HEK293 (cell line): ENCODE results near the gene ACTR3.

Experiments
- CTCF ChIA-PET: fragments of 350-600 bp; formaldehyde crosslinking; extraction: SDS; loops from one replicate; lab custom pipeline; 2021; ENCODE audit warnings: antibody characterized with exemption; lab: Yijun Ruan, JAX
- POLR2A ChIA-PET: fragments of 300-600 bp; formaldehyde crosslinking; extraction: SDS; loops from one replicate; lab custom pipeline; 2020; ENCODE audit warnings: antibody characterized with exemption, inconsistent platforms; lab: Yijun Ruan, JAX
- H3K27ac ChIP-seq: fragments of 200-500 bp; sonication (Bioruptor generic); 2 replicates; pipeline ENCODE4 v1.5.1; 2014; ENCODE audit warnings: low read depth, low read length, control low read depth, inconsistent platforms; ENCODE audit errors: extremely low read depth
- H3K36me3 ChIP-seq, 2 experiments: fragments of 200-500 bp in 1 of 2; sonication (Bioruptor generic) in 1 of 2; 1 replicate in 1 of 2; 2 replicates in 1 of 2; pipeline ENCODE4 v1.5.1; 2014 to 2017; ENCODE audit warnings: inconsistent platforms in 2 of 2, low read length in 2 of 2; ENCODE audit not compliant: control insufficient read depth in 2 of 2, insufficient read depth in 1 of 2
- H3K4me1 ChIP-seq: fragments of 200-500 bp; sonication (Bioruptor generic); 2 replicates; pipeline ENCODE4 v1.5.1; 2014; ENCODE audit warnings: mild to moderate bottlenecking, low read length, inconsistent platforms; ENCODE audit not compliant: control insufficient read depth, insufficient read depth
- H3K4me3 ChIP-seq: 2 replicates; pipeline ENCODE4 v1.5.1; 2011; ENCODE audit warnings: low read depth, mild to moderate bottlenecking, control low read depth, low read length, moderate library complexity
- H3K9me3 ChIP-seq: fragments of 200-500 bp; sonication (Bioruptor generic); 2 replicates; pipeline ENCODE4 v1.5.1; 2014; ENCODE audit warnings: low read depth, low read length, inconsistent platforms; ENCODE audit not compliant: control insufficient read depth, insufficient read depth
- ATF2 ChIP-seq: fragments of 450-650 bp; formaldehyde crosslinking; IDR thresholded peaks from 2 replicates; pipeline ENCODE4 v1.5.1; 2016; ENCODE audit warnings: missing biosample characterization, missing genetic modification characterization, low read depth
- BCL11B ChIP-seq: fragments of 450-650 bp; formaldehyde crosslinking; IDR thresholded peaks from 2 replicates; pipeline ENCODE4 v1.5.1; 2016; ENCODE audit warnings: low read depth, missing biosample characterization, missing genetic modification characterization
- EGR2 ChIP-seq: fragments of 450-650 bp; formaldehyde crosslinking; IDR thresholded peaks from 2 replicates; pipeline ENCODE4 v1.5.1; 2016; ENCODE audit warnings: low read depth, missing biosample characterization, missing genetic modification characterization
- GLI4 ChIP-seq: fragments of 450-650 bp; formaldehyde crosslinking; IDR thresholded peaks from 2 replicates; pipeline ENCODE4 v1.5.1; 2016; ENCODE audit warnings: missing biosample characterization, missing genetic modification characterization
- GLIS1 ChIP-seq: fragments of 450-650 bp; formaldehyde crosslinking; IDR thresholded peaks from 2 replicates; pipeline ENCODE4 v1.5.1; 2016; ENCODE audit warnings: missing biosample characterization, missing genetic modification characterization
- PRDM4 ChIP-seq: fragments of 450-650 bp; formaldehyde crosslinking; IDR thresholded peaks from 2 replicates; pipeline ENCODE4 v1.5.1; 2017; ENCODE audit warnings: missing biosample characterization, missing genetic modification characterization
- ZFP69B ChIP-seq: fragments of 450-650 bp; formaldehyde crosslinking; IDR thresholded peaks from 2 replicates; pipeline ENCODE4 v1.5.1; 2016; ENCODE audit warnings: missing biosample characterization, missing genetic modification characterization
- ZNF112 ChIP-seq: fragments of 450-650 bp; formaldehyde crosslinking; IDR thresholded peaks from 2 replicates; pipeline ENCODE4 v1.5.0; 2017; ENCODE audit warnings: missing biosample characterization, missing genetic modification characterization
- ZNF155 ChIP-seq: fragments of 450-650 bp; formaldehyde crosslinking; IDR thresholded peaks from 2 replicates; pipeline ENCODE4 v1.5.1; 2016; ENCODE audit warnings: missing biosample characterization, missing genetic modification characterization
- ZNF169 ChIP-seq: fragments of 450-650 bp; formaldehyde crosslinking; IDR thresholded peaks from 2 replicates; pipeline ENCODE4 v1.5.1; 2016; ENCODE audit warnings: missing biosample characterization, missing genetic modification characterization
- ZNF202 ChIP-seq: fragments of 450-650 bp; formaldehyde crosslinking; IDR thresholded peaks from 2 replicates; pipeline ENCODE4 v1.5.1; 2016; ENCODE audit warnings: missing biosample characterization, missing genetic modification characterization, borderline replicate concordance
- ZNF211 ChIP-seq: fragments of 450-650 bp; formaldehyde crosslinking; IDR thresholded peaks from 2 replicates; pipeline ENCODE4 v1.5.1; 2016; ENCODE audit warnings: low read depth, missing biosample characterization, missing genetic modification characterization
- ZNF223 ChIP-seq: fragments of 450-650 bp; formaldehyde crosslinking; IDR thresholded peaks from 2 replicates; pipeline ENCODE4 v1.5.1; 2016; ENCODE audit warnings: missing biosample characterization, missing genetic modification characterization
- ZNF302 ChIP-seq: fragments of 450-650 bp; formaldehyde crosslinking; IDR thresholded peaks from 2 replicates; pipeline ENCODE4 v1.5.1; 2016; ENCODE audit warnings: missing biosample characterization, missing genetic modification characterization, low read depth
- ZNF324 ChIP-seq: fragments of 450-650 bp; formaldehyde crosslinking; IDR thresholded peaks from 2 replicates; pipeline ENCODE4 v1.5.1; 2016; ENCODE audit warnings: missing biosample characterization, missing genetic modification characterization
- ZNF362 ChIP-seq: fragments of 450-650 bp; formaldehyde crosslinking; IDR thresholded peaks from 2 replicates; pipeline ENCODE4 v1.5.1; 2016; ENCODE audit warnings: missing biosample characterization, missing genetic modification characterization
- ZNF394 ChIP-seq: fragments of 450-650 bp; formaldehyde crosslinking; IDR thresholded peaks from 2 replicates; pipeline ENCODE4 v1.5.1; 2016; ENCODE audit warnings: missing biosample characterization, missing genetic modification characterization, mild to moderate bottlenecking, moderate library complexity, borderline replicate concordance
- ZNF398 ChIP-seq: fragments of 450-650 bp; formaldehyde crosslinking; IDR thresholded peaks from 2 replicates; pipeline ENCODE4 v1.5.1; 2017; ENCODE audit warnings: missing biosample characterization, missing genetic modification characterization
- ZNF510 ChIP-seq: fragments of 450-650 bp; formaldehyde crosslinking; IDR thresholded peaks from 2 replicates; pipeline ENCODE4 v1.5.1; 2018; ENCODE audit warnings: mild to moderate bottlenecking, missing genetic modification characterization, missing biosample characterization; ENCODE audit not compliant: insufficient replicate concordance
- ZNF514 ChIP-seq: fragments of 450-650 bp; formaldehyde crosslinking; IDR thresholded peaks from 2 replicates; pipeline ENCODE4 v1.5.1; 2016; ENCODE audit warnings: missing biosample characterization, missing genetic modification characterization
- ZNF544 ChIP-seq: fragments of 450-650 bp; formaldehyde crosslinking; IDR thresholded peaks from 2 replicates; pipeline ENCODE4 v1.5.0; 2017; ENCODE audit warnings: missing biosample characterization, missing genetic modification characterization
- ZNF629 ChIP-seq: fragments of 450-650 bp; formaldehyde crosslinking; IDR thresholded peaks from 2 replicates; pipeline ENCODE4 v1.5.1; 2017; ENCODE audit warnings: missing biosample characterization, missing genetic modification characterization
- ZNF660 ChIP-seq: fragments of 450-650 bp; IDR thresholded peaks from 2 replicates; pipeline ENCODE4 v1.5.1; 2018; ENCODE audit warnings: missing biosample characterization, mild to moderate bottlenecking, missing genetic modification characterization
- ZNF664 ChIP-seq: fragments of 450-650 bp; formaldehyde crosslinking; IDR thresholded peaks from 2 replicates; pipeline ENCODE4 v1.5.1; 2016; ENCODE audit warnings: missing biosample characterization, missing genetic modification characterization
- ZNF677 ChIP-seq: fragments of 450-650 bp; IDR thresholded peaks from 2 replicates; pipeline ENCODE4 v1.5.0; 2018; ENCODE audit warnings: missing biosample characterization, mild to moderate bottlenecking, missing genetic modification characterization, moderate library complexity
- ZNF792 ChIP-seq: fragments of 450-650 bp; formaldehyde crosslinking; IDR thresholded peaks from 2 replicates; pipeline ENCODE4 v1.5.1; 2016; ENCODE audit warnings: missing biosample characterization, missing genetic modification characterization
- ZNF830 ChIP-seq: fragments of 450-650 bp; IDR thresholded peaks from 2 replicates; pipeline ENCODE4 v1.5.0; 2018; ENCODE audit warnings: missing biosample characterization, missing genetic modification characterization, low read depth, mild to moderate bottlenecking, moderate library complexity
- ZSCAN18 ChIP-seq: fragments of 450-650 bp; formaldehyde crosslinking; IDR thresholded peaks from 2 replicates; pipeline ENCODE4 v1.5.1; 2016; ENCODE audit warnings: missing biosample characterization, missing genetic modification characterization

Gene ACTR3

GRCh38 chr2:113992090-113992489 is 102.2 kb downstream of the ACTR3 start:
- no peak overlapping the region for H3K27ac ChIP-seq
- CTCF ChIA-PET = no interaction called here
- TF ChIP-seq ZNF510 (tag by site-specific recombination) (no peak), ZNF629 (no peak), ZNF155 (tag by site-specific recombination) (no peak), ATF2 (no peak), ZFP69B (tag by site-specific recombination) (no peak), ZNF514 (tag by site-specific recombination) (no peak), ZNF324 (tag by site-specific recombination) (no peak), ZNF664 (no peak), ZNF394 (no peak), ZNF398 (tag by site-specific recombination) (no peak), ZNF362 (tag by site-specific recombination) (no peak), BCL11B (no peak), GLIS1 (tag by site-specific recombination) (no peak), ZNF792 (tag by site-specific recombination) (no peak), ZSCAN18 (tag by site-specific recombination) (no peak), ZNF302 (tag by site-specific recombination) (no peak), ZNF677 (tag by site-specific recombination) (no peak), ZNF223 (tag by site-specific recombination) (no peak), ZNF660 (no peak)
- TF ChIP-seq, all 188 proteins: peak for 0
- Histone ChIP-seq H3K4me1 (no peaks in the 10 kb centered on the region), H3K4me3 (no peak overlapping the region), H3K36me3 (no peaks in the 10 kb centered on the region), H3K9me3 (no peaks in the 10 kb centered on the region)
- POLR2A ChIA-PET = no interaction called here

- Histone ChIP-seq H3K9me3 (no peaks in the 10 kb centered on the region), H3K4me3 (no peak overlapping the region), H3K36me3 (no peaks in the 10 kb centered on the region), H3K27ac (no peak overlapping the region), H3K4me1 (no peaks in the 10 kb centered on the region)
- POLR2A ChIA-PET = no interaction called here
- CTCF ChIA-PET = interaction anchor here (1.4 kb wide), 1 partner anchor 31 kb away, joined by 4 read pairs; no protein-coding TSS in a partner anchor
- TF ChIP-seq ZNF202 (no peak), ZNF544 (tag by site-specific recombination) (no peak), GLI4 (no peak), ZNF169 (tag by site-specific recombination) (no peak), EGR2 (tag by site-specific recombination) (no peak), PRDM4 (tag by site-specific recombination) (no peak), ZNF112 (tag by site-specific recombination) (no peak), ZFP69B (tag by site-specific recombination) (no peak), ZNF830 (tag by site-specific recombination) (no peak), ZNF211 (no peak)
These were observed 107.0 kb downstream of the ACTR3 start for GRCh38 chr2:113996671-113997594.
